ENCODE measurements around the gene DMAC1.

DNA sequence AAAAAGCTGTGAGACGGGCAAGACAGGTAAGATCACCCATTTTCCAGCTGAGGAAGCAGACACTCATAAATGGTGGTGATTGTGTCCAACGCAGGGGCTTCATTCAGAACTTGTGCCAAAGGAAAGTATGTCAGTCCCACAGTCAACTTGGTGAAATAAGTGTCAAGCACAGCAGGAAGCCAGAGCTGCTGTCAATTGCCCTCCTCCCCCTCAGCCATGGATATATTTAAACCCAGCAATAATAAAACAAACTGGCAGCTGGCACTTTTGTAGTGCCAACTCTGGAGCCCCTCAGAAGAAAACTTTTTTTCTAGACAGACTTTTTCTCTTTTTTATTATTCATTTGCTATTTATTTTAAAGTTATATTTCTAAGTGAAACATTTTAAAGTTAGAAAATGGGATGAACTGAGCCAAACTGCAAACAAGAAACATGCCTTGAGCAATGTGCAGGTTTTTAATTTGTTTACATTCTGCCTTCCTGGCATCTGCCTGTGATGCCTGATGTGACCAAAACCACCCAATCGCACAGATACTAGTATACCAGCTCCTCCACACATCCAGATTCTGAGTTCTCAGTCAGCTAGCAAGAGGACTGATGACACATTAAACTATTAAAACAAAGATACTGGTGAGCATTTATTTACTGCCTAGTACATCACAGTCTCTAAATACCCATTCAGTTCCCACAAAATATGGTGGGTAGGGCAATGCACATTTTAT lies 17.0 kb downstream of the DMAC1 start:
- TF ChIP-seq SP1 (IDR thresholded peaks at IDR 0.05) (no peak), TARDBP (IDR thresholded peaks at IDR 0.05) (no peak), BHLHE40 (IDR thresholded peaks at IDR 0.05; ENCODE audit: borderline replicate concordance) (no peak), L3MBTL2 (conservative IDR thresholded peaks at IDR 0.05) (no peak), LEF1 (IDR thresholded peaks at IDR 0.05; ENCODE audit: borderline replicate concordance) (no peak)
